H1 (cell line): ENCODE data around the gene ERCC6L.
"Not testable (repeated sequence)": the region's sequence is repeated elsewhere in the genome, so short reads cannot be mapped to it uniquely, and the experiment has no call there.

Experiments
- EP300 ChIP-seq, 2 experiments: IDR thresholded peaks; 1 replicate in 1 of 2; 2 replicates in 1 of 2; pipeline ENCODE4 v1.6.1; 2011 to 2012; ENCODE audit warnings: low read depth in 2 of 2, low read length in 2 of 2, mild to moderate bottlenecking in 2 of 2, borderline replicate concordance in 1 of 2, inconsistent platforms in 1 of 2, moderate library complexity in 1 of 2
- EZH2 ChIP-seq: fragments of 200-600 bp; sonication (generic); IDR thresholded peaks from 2 replicates; pipeline ENCODE4 v1.7.1; 2012; ENCODE audit warnings: low read depth, mild to moderate bottlenecking, moderate library complexity, low read length, inconsistent platforms; ENCODE audit not compliant: severe bottlenecking
- GTF2F1 ChIP-seq: IDR thresholded peaks from 2 replicates; pipeline ENCODE4 v1.6.1; 2012; ENCODE audit warnings: low read depth, low read length, improper control_type of control experiment, borderline replicate concordance
- HDAC6 ChIP-seq: IDR thresholded peaks from one replicate; pipeline ENCODE4 v1.7.1; 2012; ENCODE audit warnings: low read depth, mild to moderate bottlenecking, inconsistent platforms, low read length, moderate library complexity
- POLR2A ChIP-seq, 2 experiments: IDR thresholded peaks; 1 replicate in 1 of 2; 2 replicates in 1 of 2; pipeline ENCODE4 v1.6.1; 2011; ENCODE audit warnings: low read depth in 2 of 2, low read length in 2 of 2, mild to moderate bottlenecking in 2 of 2; ENCODE audit errors: control extremely low read depth in 1 of 2
- POLR2AphosphoS5 ChIP-seq: IDR thresholded peaks from 2 replicates; pipeline ENCODE4 v1.6.1; 2011; ENCODE audit warnings: low read depth, low read length
- RXRA ChIP-seq: IDR thresholded peaks from 2 replicates; pipeline ENCODE4 v1.6.1; 2011; ENCODE audit warnings: low read depth, mild to moderate bottlenecking, low read length, moderate library complexity; ENCODE audit not compliant: insufficient read depth
- SRF ChIP-seq: IDR thresholded peaks from 2 replicates; pipeline ENCODE4 v1.6.1; 2011; ENCODE audit warnings: mild to moderate bottlenecking, low read depth, low read length, moderate library complexity
- SUZ12 ChIP-seq: fragments of 200-600 bp; sonication (generic); IDR thresholded peaks from 2 replicates; pipeline ENCODE4 v1.6.1; 2012; ENCODE audit warnings: mild to moderate bottlenecking, inconsistent platforms, low read length, moderate library complexity, mixed read lengths
- TAF1 ChIP-seq: IDR thresholded peaks from 2 replicates; pipeline ENCODE4 v1.6.1; 2011; ENCODE audit warnings: mild to moderate bottlenecking, low read depth, low read length
- TBP ChIP-seq: IDR thresholded peaks from 2 replicates; pipeline ENCODE4 v1.6.1; 2011; ENCODE audit warnings: low read depth, low read length, improper control_type of control experiment
- YY1 ChIP-seq: IDR thresholded peaks from 2 replicates; pipeline ENCODE4 v1.6.1; 2011; ENCODE audit warnings: low read depth, mild to moderate bottlenecking, low read length
- TF ChIP-seq, protein P1 (sequence below), 3 experiments: IDR thresholded peaks; 1 replicate in 2 of 3; 2 replicates in 1 of 3; pipeline versions ENCODE4 v1.5.1 to v1.6.1; 2011; ENCODE audit warnings: low read length in 3 of 3, mild to moderate bottlenecking in 3 of 3, inconsistent platforms in 2 of 3, low read depth in 1 of 3, moderate library complexity in 1 of 3; ENCODE audit not compliant: insufficient read depth in 1 of 3; ENCODE audit errors: control extremely low read depth in 1 of 3
- TF ChIP-seq, protein P2 (sequence below): IDR thresholded peaks from 2 replicates; pipeline ENCODE4 v1.6.1; 2011; ENCODE audit warnings: low read depth, mild to moderate bottlenecking, low read length; ENCODE audit not compliant: insufficient read depth

DNA sequence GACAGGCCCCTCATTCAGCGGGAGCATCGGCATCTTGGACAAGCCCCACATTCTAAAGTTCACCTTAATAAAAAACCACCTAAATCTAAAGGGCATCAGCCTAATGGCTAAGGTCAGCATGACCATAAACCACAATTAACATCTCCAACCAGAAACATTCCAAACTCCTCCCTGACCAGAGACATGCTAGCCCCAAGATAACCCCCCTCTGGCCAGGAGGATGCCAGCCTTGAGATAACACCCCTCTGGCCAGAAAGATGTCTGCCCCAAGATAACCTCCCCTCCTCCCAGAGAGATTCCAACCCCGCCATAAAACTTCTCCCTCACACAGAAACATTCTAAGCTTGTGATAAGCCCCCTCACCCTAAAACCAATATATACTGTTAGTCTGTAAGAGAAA, 18.5 kb downstream of the ERCC6L start:
- TF ChIP-seq, protein P1, sequence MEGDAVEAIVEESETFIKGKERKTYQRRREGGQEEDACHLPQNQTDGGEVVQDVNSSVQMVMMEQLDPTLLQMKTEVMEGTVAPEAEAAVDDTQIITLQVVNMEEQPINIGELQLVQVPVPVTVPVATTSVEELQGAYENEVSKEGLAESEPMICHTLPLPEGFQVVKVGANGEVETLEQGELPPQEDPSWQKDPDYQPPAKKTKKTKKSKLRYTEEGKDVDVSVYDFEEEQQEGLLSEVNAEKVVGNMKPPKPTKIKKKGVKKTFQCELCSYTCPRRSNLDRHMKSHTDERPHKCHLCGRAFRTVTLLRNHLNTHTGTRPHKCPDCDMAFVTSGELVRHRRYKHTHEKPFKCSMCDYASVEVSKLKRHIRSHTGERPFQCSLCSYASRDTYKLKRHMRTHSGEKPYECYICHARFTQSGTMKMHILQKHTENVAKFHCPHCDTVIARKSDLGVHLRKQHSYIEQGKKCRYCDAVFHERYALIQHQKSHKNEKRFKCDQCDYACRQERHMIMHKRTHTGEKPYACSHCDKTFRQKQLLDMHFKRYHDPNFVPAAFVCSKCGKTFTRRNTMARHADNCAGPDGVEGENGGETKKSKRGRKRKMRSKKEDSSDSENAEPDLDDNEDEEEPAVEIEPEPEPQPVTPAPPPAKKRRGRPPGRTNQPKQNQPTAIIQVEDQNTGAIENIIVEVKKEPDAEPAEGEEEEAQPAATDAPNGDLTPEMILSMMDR (IDR thresholded peaks at IDR 0.05; ENCODE audit: control extremely low read depth in 1 of 3, insufficient read depth in 1 of 3, low read depth in 1 of 3, low read length in 3 of 3): not testable (repeated sequence)
- TF ChIP-seq EZH2; POLR2A (IDR thresholded peaks at IDR 0.05; ENCODE audit: control extremely low read depth in 1 of 2, low read depth in 2 of 2, low read length in 2 of 2); TBP; YY1; SRF; EP300 (IDR thresholded peaks at IDR 0.05; ENCODE audit: borderline replicate concordance in 1 of 2, low read depth in 2 of 2, low read length in 2 of 2); RXRA; GTF2F1; HDAC6; POLR2AphosphoS5; SUZ12; TAF1: not testable (repeated sequence)
- TF ChIP-seq, protein P2, sequence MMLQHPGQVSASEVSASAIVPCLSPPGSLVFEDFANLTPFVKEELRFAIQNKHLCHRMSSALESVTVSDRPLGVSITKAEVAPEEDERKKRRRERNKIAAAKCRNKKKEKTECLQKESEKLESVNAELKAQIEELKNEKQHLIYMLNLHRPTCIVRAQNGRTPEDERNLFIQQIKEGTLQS: not testable (repeated sequence)
